Stimulated activated CD8-positive, alpha-beta memory T cell treated with anti-CD3 and anti-CD28 coated beads, Interleukin-7, amount 100 ng/mL, for 1 hour (primary cell): ENCODE results near the gene HSD17B1.
"Not testable (repeated sequence)": the region's sequence is repeated elsewhere in the genome, so short reads cannot be mapped to it uniquely, and the experiment has no call there.

ENCODE experiments used
- DNase-seq, 2 donors: peaks; one replicate each; pipeline ENCODE4 v3.0.0-alpha.2; 2020; ENCODE audit warnings: low read depth in 2 of 2

HSD17B1 gene

GRCh38 chr17:42525221-42525620 lies 27.5 kb upstream of the HSD17B1 start:
- no peak for DNase-seq

GRCh38 chr17:42526031-42526444 lies 26.7 kb upstream of the HSD17B1 start:
- no peak for DNase-seq

GRCh38 chr17:42527932-42528331 lies 24.8 kb upstream of the HSD17B1 start:
- no peak for DNase-seq

- DNase-seq: no peak
Measured at GRCh38 chr17:42529061-42529460, 23.7 kb upstream of the HSD17B1 start.

GRCh38 chr17:42530952-42531454 lies 21.7 kb upstream of the HSD17B1 start:
- DNase-seq: no peak

- DNase-seq: peak in 1 of 2 donors; percentile 15
Measured at GRCh38 chr17:42531455-42532354, 21.0 kb upstream of the HSD17B1 start.

GRCh38 chr17:42535155-42536047 lies 17.3 kb upstream of the HSD17B1 start:
- no peak for DNase-seq

- peak; percentile 64 to 67 for DNase-seq
Measured at GRCh38 chr17:42536048-42536371, 16.7 kb upstream of the HSD17B1 start, which contains the start of gene NAGLU. Gene NAGLU (plus strand): TSS chr17:42536241. CDS start chr17:42536273, 32 bp downstream.

GRCh38 chr17:42536372-42537155 lies 16.2 kb upstream of the HSD17B1 start:
- DNase-seq: peak; percentile 29 to 51

- no peak for DNase-seq
Measured at GRCh38 chr17:42537156-42537805, 15.4 kb upstream of the HSD17B1 start.

GRCh38 chr17:42537826-42538451 lies 14.8 kb upstream of the HSD17B1 start:
- DNase-seq: no peak

- no peak for DNase-seq
Measured at GRCh38 chr17:42538482-42538881, 14.2 kb upstream of the HSD17B1 start.

- not testable (repeated sequence) for DNase-seq
Measured at GRCh38 chr17:42540558-42540957, 12.2 kb upstream of the HSD17B1 start.

GRCh38 chr17:42541041-42541833 lies 11.5 kb upstream of the HSD17B1 start:
- DNase-seq: no peak

- no peak for DNase-seq
Measured at GRCh38 chr17:42543190-42544079, 9.3 kb upstream of the HSD17B1 start.

GRCh38 chr17:42544874-42545283 lies 7.8 kb upstream of the HSD17B1 start:
- no peak for DNase-seq

- DNase-seq: not testable (repeated sequence)
Measured at GRCh38 chr17:42545755-42546505, 6.8 kb upstream of the HSD17B1 start.

- DNase-seq: no peak
Measured at GRCh38 chr17:42547001-42547461, 5.7 kb upstream of the HSD17B1 start.
